DMS53 treated with DMSO at 0.1 percent for 48 hours (cell line): ENCODE data around the gene NANOS2.
"Not testable (repeated sequence)": the region's sequence is repeated elsewhere in the genome, so short reads cannot be mapped to it uniquely, and the experiment has no call there.

Source experiments
- DNase-seq: peaks from one replicate; lab custom pipeline; 2025; ENCODE audit not compliant: unreplicated experiment; lab: John Stamatoyannopoulos, UW

The NANOS2 gene

GRCh38 chr19:45895983-45896599 is 18.5 kb downstream of the NANOS2 start:
- DNase-seq = not testable (repeated sequence)

DNA sequence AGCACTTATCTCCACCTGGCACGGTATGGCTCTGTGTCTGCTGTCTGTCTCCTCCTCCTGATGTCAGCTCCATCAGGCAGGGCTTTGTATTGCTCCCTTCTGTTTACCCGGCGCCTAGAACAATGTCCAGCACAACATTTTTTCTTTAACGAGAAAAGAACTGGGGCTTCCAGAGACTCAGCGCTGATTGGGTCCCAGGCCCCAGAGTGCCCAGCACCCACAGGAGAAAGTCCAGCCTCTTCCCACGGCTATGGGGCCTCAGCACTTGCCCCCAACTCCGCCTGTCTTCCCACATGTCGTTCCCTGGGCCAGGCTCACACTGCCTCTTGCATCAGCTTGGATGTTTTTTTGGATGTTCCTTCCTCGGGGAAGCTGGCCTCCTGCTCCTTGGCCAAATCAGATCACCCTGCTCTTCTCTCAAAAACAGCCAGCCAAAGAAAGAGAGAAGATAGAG is 19.0 kb downstream of the NANOS2 start:
- DNase-seq = no peak

- no peak for DNase-seq
These were observed 23.7 kb downstream of the NANOS2 start for GRCh38 chr19:45890877-45891276.

DNA sequence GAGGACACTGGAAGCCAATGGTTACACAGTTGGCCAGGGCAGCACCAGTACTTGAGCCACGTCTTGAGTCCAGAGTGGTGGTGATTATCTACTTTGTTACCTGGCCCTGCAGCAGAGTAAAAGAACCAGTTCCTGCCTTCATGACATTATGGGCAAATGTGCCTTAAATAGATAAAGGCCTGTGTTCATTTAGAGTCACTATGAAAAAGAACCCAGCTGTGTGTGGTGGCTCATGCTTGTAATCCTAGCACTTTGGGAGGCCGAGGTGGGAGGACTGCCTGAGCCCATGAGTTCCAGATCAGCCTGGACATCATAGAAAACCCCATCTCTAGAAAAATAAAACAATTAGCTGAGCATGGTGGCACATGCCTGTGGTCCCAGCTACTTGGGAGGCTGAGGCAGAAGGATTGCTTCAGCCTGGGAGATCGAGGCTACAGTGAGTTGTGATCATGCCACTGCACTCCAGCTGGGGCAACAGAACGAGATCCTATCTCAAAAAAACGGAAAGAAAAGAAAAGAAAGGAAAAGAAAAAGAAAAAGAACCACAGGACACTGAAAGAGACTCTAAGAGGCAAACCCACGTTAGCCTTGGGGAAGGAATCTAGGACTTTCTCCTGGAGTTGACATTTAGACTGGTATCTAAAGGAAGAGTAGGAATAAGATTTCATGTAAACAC is 25.2 kb downstream of the NANOS2 start:
- DNase-seq = no peak

GRCh38 chr19:45887200-45887710 is 27.3 kb downstream of the NANOS2 start:
- no peak for DNase-seq

- DNase-seq = peak; percentile 88
These were observed 28.0 kb downstream of the NANOS2 start for GRCh38 chr19:45886427-45887199.

DNA sequence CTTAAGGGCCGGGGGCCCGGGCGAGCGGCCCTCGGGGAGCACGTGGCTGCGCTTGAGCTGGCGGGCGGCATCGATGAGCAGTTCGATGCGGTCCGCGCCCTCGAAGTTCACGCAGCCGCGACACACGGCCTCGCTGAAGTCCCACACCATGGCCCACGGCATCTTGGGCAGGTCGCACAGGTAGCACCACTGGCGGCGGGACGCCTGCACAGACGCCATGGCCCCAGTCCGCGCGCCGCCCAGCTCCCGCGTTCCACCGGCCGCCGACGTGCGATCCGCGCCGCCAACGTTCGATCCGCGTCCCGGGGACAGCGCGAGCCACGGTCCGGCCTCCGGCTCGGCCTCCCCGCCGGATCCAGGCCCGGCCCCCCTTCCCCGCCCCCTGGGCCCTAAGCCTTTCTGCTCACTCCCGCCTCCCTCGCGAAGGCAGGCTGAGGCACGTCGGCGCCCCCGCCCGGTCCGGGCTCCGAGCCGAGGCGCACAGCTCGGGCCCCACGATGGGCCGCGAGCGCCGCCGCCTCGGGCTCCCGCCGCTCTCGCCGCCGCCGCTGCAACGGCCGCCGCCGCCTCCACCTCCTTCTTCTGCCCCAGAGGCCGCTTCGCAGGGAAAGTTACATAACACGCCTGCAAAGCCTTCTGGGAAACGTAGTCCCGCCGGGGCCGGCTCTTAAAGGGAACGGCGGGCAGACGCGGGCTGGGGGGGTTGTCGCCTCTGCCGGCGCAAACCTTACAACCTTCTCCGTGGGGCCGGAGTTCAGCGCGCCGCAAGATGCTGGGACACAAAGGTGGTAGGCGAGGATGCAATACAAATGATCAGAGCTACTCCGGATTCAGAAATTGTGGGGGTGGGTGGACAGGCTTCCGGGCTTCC is 28.8 kb downstream of the NANOS2 start, which contains the start of gene IRF2BP1:
TSS of gene IRF2BP1 (minus strand) at position 586 of the 871 bp plus-strand sequence. CDS start at position 219, 367 bp downstream.
- peak; percentile 91 for DNase-seq

GRCh38 chr19:45884682-45885555 is 29.7 kb downstream of the NANOS2 start:
- DNase-seq = peak; percentile 34

DNA sequence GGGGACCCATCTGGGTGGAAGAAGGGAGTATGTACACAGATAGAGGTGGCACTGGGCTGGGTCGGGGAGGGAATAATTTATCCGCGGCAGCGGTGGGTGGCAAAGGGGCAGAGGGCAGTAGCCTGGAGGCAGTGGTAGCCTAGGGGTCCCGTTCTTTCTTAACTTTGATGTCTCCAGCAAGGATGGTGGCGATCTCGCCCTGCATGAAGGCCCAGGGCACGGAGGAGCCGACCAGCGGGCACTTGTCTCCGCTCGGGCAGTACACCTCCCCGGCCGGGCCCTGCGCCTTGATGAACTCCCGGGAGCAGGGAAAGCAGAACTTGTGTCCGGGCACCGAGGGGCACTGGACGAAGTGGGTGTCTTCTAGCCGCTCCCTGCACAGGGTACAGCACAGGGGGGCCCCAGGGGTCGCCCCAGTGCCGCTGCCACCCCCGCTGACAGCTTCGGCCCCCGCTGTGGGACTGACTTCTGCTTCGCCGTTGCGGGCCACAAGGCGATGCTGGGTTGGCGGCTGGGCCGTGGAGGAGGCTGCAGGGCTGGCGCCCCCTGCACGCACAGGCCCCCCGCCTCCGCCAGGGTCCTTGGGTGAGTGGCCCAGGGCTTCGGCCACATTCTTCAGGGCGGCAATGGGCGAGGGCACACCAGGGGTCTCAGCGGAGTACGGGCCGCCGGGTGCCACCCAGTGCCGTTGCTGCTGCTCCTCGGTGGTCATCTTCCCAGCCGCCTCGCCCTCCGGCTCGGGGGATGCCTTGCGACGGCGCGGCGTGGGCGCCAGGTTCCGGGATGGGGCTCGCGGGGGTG is 30.5 kb downstream of the NANOS2 start:
- DNase-seq = no peak

DNA sequence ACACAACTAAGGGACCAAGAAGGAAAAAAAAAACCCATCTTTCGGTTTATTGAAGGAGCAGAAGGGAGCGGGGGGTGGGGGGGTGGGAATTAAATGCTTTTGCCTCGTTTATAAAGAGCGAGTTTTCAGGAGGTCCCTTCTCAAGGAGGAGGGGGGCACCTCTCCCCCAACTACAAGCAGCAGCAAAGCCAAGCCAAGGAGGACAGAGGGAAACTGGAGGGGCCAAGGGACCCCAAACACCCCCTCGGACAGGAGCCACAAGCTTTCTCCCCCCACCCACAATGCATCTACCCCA is 31.0 kb downstream of the NANOS2 start:
- DNase-seq = no peak

DNA sequence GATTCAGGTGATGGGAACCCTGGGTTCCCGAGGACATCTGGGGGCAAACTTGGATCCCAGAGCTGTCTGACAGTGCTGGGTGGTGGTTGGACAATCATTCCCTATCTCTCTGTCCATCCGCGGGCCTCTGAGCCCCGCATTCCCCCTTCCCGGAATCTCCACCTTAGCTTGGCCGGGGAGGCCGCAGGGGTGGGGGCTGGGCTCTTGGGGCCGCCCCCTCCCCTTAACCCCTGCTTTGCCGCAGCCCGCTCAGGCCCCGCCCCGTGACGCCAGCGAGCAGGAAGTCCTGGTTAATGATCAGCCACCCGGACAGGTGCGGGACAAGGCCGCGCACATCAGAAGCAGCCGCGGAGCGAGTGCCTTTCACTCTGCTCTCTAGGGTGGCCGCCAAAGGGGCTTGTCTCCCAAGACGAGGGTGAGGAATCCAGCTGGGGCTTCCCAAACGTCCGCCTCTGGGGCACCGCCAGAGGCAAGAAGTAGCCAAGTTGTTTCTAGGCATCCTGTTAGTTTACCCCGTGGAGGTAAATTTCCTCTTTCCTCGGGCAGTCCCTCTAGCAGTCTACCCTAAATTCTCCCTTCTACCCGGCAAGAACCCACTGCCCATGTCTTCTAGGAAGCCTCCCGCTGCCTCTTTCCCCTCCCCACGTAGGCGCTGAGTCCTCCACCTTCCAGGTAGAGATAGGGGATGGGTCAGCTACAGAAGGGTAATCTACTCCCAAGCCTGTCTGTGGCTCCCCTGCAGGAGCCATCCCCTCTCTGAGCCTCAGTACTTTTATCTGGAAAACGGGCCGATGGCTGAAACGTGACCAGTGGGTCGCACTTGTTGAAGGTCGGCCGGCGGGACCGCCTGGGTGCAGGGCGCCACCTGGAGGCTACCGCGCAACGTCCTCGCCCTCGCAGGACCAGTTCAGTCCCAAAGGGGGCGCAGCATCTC is 31.7 kb downstream of the NANOS2 start:
- peak; percentile 90 for DNase-seq

DNA sequence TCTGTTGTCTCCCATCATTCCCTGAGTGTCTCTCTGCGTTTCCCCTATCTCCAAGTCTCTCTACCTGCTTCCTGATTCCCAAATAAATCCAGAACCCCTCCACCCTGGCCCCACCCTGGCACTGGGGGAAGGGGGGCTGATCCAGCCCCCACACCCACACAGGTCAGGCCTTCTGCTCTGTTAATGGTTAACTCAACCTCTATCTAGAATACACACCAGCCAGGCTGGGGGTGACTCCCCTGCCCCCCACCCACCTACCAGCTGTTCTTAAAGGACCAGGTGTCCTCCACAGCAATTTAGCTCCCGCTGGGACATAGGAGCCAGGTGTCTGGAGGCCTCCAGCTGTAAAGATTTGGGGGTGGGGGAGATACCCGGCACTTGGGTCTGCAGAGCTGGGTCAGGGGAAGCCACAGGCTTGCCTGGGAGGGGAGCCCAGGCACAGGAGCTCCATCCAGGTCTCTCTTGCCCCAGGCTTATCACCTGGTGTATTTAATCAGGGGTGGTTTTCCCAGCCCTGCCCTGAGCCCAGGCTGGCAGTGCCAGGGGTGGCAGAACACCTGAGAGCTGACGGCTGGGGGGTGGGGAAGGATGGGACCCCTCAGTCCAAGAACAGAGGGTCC is 32.6 kb downstream of the NANOS2 start:
- DNase-seq = peak; percentile 91

- DNase-seq = peak; percentile 86
These were observed 33.3 kb downstream of the NANOS2 start for GRCh38 chr19:45881082-45881908.

DNA sequence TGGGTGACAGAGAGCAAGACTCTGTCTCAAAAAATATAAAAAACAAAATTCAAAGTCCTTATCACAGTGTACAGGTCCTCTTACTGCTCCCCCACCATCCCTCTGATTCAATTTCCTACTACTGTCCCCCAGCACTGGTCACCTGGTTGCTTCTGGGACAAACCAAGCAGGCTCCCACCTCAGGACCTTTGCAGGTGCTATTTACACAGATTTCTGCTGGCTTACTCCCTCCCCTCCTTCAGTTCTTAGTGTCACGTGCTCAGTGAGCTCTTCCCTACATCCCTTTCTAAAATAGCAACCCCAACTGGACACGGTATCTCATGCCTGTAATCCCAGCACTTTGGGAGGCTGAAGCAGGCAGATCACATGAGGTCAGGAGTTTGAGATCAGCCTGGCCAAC is 34.6 kb downstream of the NANOS2 start:
- no peak for DNase-seq

- DNase-seq = no peak
These were observed 35.5 kb downstream of the NANOS2 start for GRCh38 chr19:45879055-45879454.

- DNase-seq = peak; percentile 68
These were observed 36.4 kb downstream of the NANOS2 start for GRCh38 chr19:45878043-45878794.
